Smooth muscle cell (in vitro differentiated cells): ENCODE measurements around the gene MEX3A. TPM values are rescaled to one million over a fixed set of nuclear protein-coding genes. Genes with fewer than 3 reads are reported as not detected.
"Not testable (repeated sequence)": the region's sequence is repeated elsewhere in the genome, so short reads cannot be mapped to it uniquely, and the experiment has no call there.

Experiments used
- DNase-seq: peaks from one replicate; lab custom pipeline; 2025; ENCODE audit not compliant: unreplicated experiment; lab: John Stamatoyannopoulos, UW
- H2AFZ ChIP-seq: fragments of 200-600 bp; sonication (generic); 2 replicates; pipeline ENCODE4 v1.6.0; 2016; ENCODE audit warnings: antibody characterized with exemption, low read depth, mild to moderate bottlenecking
- H3F3A ChIP-seq: fragments of 200-600 bp; sonication (generic); 2 replicates; pipeline ENCODE4 v1.6.0; 2017; ENCODE audit warnings: antibody characterized with exemption, low read depth
- H3K27ac ChIP-seq: fragments of 200-600 bp; sonication (generic); 2 replicates; pipeline ENCODE4 v1.5.1; 2016; ENCODE audit warnings: low read depth, mild to moderate bottlenecking
- H3K27me3 ChIP-seq: fragments of 200-600 bp; sonication (generic); 2 replicates; pipeline ENCODE4 v1.6.1; 2016; ENCODE audit warnings: low read depth, mild to moderate bottlenecking
- H3K36me3 ChIP-seq: fragments of 200-600 bp; sonication (generic); 2 replicates; pipeline ENCODE4 v1.5.1; 2016; ENCODE audit warnings: low read depth
- H3K4me1 ChIP-seq: fragments of 200-600 bp; sonication (generic); 2 replicates; pipeline ENCODE4 v1.5.1; 2016; ENCODE audit warnings: low read depth
- H3K4me2 ChIP-seq: fragments of 200-600 bp; sonication (generic); 2 replicates; pipeline ENCODE4 v1.6.0; 2016; ENCODE audit warnings: mild to moderate bottlenecking
- H3K4me3 ChIP-seq: fragments of 200-600 bp; sonication (generic); 2 replicates; pipeline ENCODE4 v1.5.1; 2016; ENCODE audit warnings: mild to moderate bottlenecking
- H3K79me2 ChIP-seq: fragments of 200-600 bp; sonication (generic); 2 replicates; pipeline ENCODE4 v1.6.0; 2016; ENCODE audit warnings: low read depth, mild to moderate bottlenecking
- H3K9ac ChIP-seq: fragments of 200-600 bp; sonication (generic); 2 replicates; pipeline ENCODE4 v1.6.0; 2016; ENCODE audit warnings: low read depth
- H3K9me3 ChIP-seq: fragments of 200-600 bp; sonication (generic); replicated peaks from 2 replicates; pipeline ENCODE4 v1.5.1; 2016; ENCODE audit warnings: low read depth
- H4K20me1 ChIP-seq: fragments of 200-600 bp; sonication (generic); 2 replicates; pipeline ENCODE4 v1.6.0; 2016; ENCODE audit warnings: low read depth
- CTCF ChIP-seq: fragments of 200-600 bp; sonication (generic); IDR thresholded peaks from 2 replicates; pipeline ENCODE4 v1.5.1; 2017; ENCODE audit warnings: borderline replicate concordance, mild to moderate bottlenecking, antibody characterized with exemption; ENCODE audit not compliant: insufficient read depth, poor library complexity, severe bottlenecking
- WGBS: methylation state at CpG from one replicate; pipeline ENCODE4 v1.1.7; 2016; ENCODE audit warnings: low lambda C conversion rate; 5-methylcytosine and 5-hydroxymethylcytosine counted together
- polyA plus RNA-seq: library from polyadenylated mRNA; unstranded; fragments of >200 nt; fragmentation: Nextera tagmentation; extraction: Ambion mirVana; gene quantifications from 2 replicates; pipeline ENCODE4 v1.2.1, GENCODE V29; 2016
- total RNA-seq: library from RNA; depleted of rRNA; stranded (reverse); fragments of >200 nt; gene quantifications from 2 replicates; pipeline ENCODE4 v1.2.3, GENCODE V29; 2014

Gene MEX3A
- total and polyA plus RNA-seq, 2 experiments from 2014 or later = 10.5 to 13.8 TPM

- peaks cover 80% of the 10 kb centered on the region for H4K20me1 ChIP-seq
Observed at GRCh38 chr1:156117414-156118176, 35.3 kb upstream of the MEX3A start.

DNA sequence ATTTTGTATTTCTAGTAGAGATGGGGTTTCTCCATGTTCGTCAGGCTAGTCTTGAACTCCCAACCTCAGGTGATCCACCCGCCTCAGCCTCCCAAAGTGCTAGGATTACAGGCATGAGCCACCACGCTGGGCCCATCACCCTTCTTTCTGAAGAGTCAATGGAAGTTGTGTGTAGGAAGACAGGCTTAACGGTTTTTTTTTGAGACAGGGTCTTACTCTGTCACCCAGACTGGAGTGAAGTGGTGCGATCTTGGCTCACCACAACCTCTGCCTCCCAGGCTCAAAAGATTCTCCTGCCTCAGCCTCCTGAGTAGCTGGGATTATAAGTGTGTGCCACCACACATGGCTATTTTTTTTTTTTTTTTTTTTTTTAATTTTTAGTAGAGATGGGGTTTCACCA, 34.5 kb upstream of the MEX3A start:
- H3K4me2 ChIP-seq = peak overlapping the region; percentile 88
- peak overlapping the region; percentile 100 for H3K27ac ChIP-seq
- H3K79me2 ChIP-seq = peaks cover 78% of the 10 kb centered on the region
- H4K20me1 ChIP-seq = peaks cover 72% of the 10 kb centered on the region
- not testable (repeated sequence) for H2AFZ ChIP-seq, DNase-seq, H3K27me3 ChIP-seq, H3K9me3 ChIP-seq, H3K36me3 ChIP-seq
- H3K9ac ChIP-seq = peak overlapping the region; percentile 100
- H3F3A ChIP-seq = peaks cover 38% of the 10 kb centered on the region
- peak overlapping the region; percentile 100 for H3K4me3 ChIP-seq
- H3K4me1 ChIP-seq = peaks cover 31% of the 10 kb centered on the region
- WGBS = 55% methylated on average over 5 of the region's 5 CpGs

More at GRCh38 chr1:156117414-156118176, 35.3 kb upstream of the MEX3A start:
- peak overlapping the region; percentile 100 for H3K27ac ChIP-seq
- peak overlapping the region; percentile 88 for H3K4me2 ChIP-seq
- H3F3A ChIP-seq = peaks cover 46% of the 10 kb centered on the region
- H2AFZ ChIP-seq = no peak overlapping the region
- no peak for DNase-seq
- 58% methylated on average over 13 of the region's 13 CpGs for WGBS
- peaks cover 80% of the 10 kb centered on the region for H3K79me2 ChIP-seq
- peak overlapping the region; percentile 47 for H3K9ac ChIP-seq
- no peaks in the 10 kb centered on the region for H3K27me3 ChIP-seq
- TF ChIP-seq CTCF = no peak
- H3K4me1 ChIP-seq = peaks cover 40% of the 10 kb centered on the region
- no peaks in the 10 kb centered on the region for H3K36me3 ChIP-seq
- H3K4me3 ChIP-seq = peak overlapping the region; percentile 100
- no peaks in the 10 kb centered on the region for H3K9me3 ChIP-seq

DNA sequence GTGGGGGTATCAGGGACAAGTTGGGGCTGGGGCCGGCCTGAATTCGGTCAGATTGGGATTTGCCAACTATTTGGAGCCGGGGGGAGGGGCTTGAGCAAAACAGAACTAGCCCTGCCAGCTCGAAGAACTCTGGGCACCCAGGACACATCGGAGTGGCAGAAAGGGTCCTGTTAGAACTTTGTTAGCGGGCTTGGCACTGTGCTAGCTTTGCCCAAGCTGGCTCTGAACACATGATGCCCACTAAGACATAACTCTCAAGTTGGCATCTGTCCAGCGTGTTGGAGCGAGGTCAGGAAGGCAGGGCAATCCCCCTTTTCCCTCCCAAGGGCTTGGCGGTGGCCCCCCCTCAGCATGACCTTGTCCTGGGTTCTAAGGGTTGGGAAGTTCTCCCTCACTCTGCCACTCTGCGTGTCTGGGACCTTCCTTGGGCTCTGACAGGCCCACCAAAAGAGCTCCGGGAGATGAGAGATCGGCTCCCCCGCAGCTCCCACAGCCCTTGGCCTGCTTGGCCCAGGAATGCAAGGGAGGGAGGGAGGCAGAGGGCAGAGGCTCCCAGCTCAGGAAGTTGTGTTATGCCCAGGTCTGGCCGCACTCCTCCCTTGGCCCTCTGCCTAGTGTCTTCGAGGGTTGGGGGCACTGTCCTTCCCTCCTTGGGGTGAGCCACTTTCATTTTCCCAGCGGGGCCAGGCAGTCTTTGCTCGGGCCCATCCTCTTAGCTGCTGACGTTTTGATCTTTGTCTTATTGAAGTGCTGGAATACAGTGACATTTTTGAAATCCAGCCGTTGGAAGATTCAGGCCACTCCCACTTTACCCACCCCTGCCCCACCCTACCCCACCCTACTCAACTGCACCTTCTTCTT, 33.5 kb upstream of the MEX3A start:
- H3K4me2 ChIP-seq = peak overlapping the region; percentile 88
- WGBS = 1% methylated on average over 16 of the region's 19 CpGs
- peak overlapping the region; percentile 100 for H3K4me3 ChIP-seq
- no peak for DNase-seq
- peaks cover 78% of the 10 kb centered on the region for H3K79me2 ChIP-seq
- TF ChIP-seq CTCF = no peak
- H3K9ac ChIP-seq = peak overlapping the region; percentile 100
- H3K9me3 ChIP-seq = no peaks in the 10 kb centered on the region
- no peaks in the 10 kb centered on the region for H3K27me3 ChIP-seq
- peaks cover 62% of the 10 kb centered on the region for H4K20me1 ChIP-seq
- H3F3A ChIP-seq = peaks cover 32% of the 10 kb centered on the region
- no peaks in the 10 kb centered on the region for H3K36me3 ChIP-seq
- H3K27ac ChIP-seq = peak overlapping the region; percentile 100
- no peak overlapping the region for H2AFZ ChIP-seq
- H3K4me1 ChIP-seq = peaks cover 24% of the 10 kb centered on the region

DNA sequence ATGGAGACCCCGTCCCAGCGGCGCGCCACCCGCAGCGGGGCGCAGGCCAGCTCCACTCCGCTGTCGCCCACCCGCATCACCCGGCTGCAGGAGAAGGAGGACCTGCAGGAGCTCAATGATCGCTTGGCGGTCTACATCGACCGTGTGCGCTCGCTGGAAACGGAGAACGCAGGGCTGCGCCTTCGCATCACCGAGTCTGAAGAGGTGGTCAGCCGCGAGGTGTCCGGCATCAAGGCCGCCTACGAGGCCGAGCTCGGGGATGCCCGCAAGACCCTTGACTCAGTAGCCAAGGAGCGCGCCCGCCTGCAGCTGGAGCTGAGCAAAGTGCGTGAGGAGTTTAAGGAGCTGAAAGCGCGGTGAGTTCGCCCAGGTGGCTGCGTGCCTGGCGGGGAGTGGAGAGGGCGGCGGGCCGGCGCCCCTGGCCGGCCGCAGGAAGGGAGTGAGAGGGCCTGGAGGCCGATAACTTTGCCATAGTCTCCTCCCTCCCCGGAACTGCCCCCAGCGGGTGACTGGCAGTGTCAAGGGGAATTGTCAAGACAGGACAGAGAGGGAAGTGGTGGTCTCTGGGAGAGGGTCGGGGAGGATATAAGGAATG, 32.8 kb upstream of the MEX3A start:
- peak overlapping the region; percentile 100 for H3K27ac ChIP-seq
- peak overlapping the region; percentile 88 for H3K4me2 ChIP-seq
- H3K36me3 ChIP-seq = no peaks in the 10 kb centered on the region
- 1% methylated on average over 46 of the region's 49 CpGs for WGBS
- H3F3A ChIP-seq = peaks cover 25% of the 10 kb centered on the region
- no peaks in the 10 kb centered on the region for H3K9me3 ChIP-seq
- DNase-seq = no peak
- peak overlapping the region; percentile 100 for H3K4me3 ChIP-seq
- H3K4me1 ChIP-seq = peaks cover 17% of the 10 kb centered on the region
- TF ChIP-seq CTCF = no peak
- H3K79me2 ChIP-seq = peaks cover 78% of the 10 kb centered on the region
- peak overlapping the region; percentile 100 for H3K9ac ChIP-seq
- H4K20me1 ChIP-seq = peaks cover 54% of the 10 kb centered on the region
- H2AFZ ChIP-seq = no peak overlapping the region
- no peaks in the 10 kb centered on the region for H3K27me3 ChIP-seq
